Gastroesophageal sphincter (tissue), 3 donors: ENCODE measurements around the gene FIBIN.
"Not testable (repeated sequence)": the region's sequence is repeated elsewhere in the genome, so short reads cannot be mapped to it uniquely, and the experiment has no call there.

Experiments used
- EP300 ChIP-seq: sonication (generic); formaldehyde crosslinking; IDR thresholded peaks from one replicate; pipeline ENCODE4 v1.6.1; 2017; ENCODE audit warnings: antibody characterized with exemption, mild to moderate bottlenecking
- POLR2A ChIP-seq, 2 donors: fragments of 450-650 bp; IDR thresholded peaks; one replicate each; pipeline ENCODE4 v1.6.1; 2017; ENCODE audit warnings: antibody characterized with exemption in 2 of 2, mild to moderate bottlenecking in 2 of 2, moderate library complexity in 1 of 2
- POLR2AphosphoS5 ChIP-seq: sonication (generic); formaldehyde crosslinking; IDR thresholded peaks from one replicate; pipeline ENCODE4 v1.6.1; 2017; ENCODE audit warnings: antibody characterized with exemption
- TF ChIP-seq, protein P1 (sequence below), 4 experiments: fragments of 200-600 bp in 2 of 4; fragments of 450-650 bp in 2 of 4; sonication (generic) in 1 of 4; IDR thresholded peaks; one replicate each; pipeline ENCODE4 v1.5.1; 2017 to 2019; ENCODE audit warnings: antibody characterized with exemption in 4 of 4, mild to moderate bottlenecking in 2 of 4, moderate library complexity in 2 of 4

DNA sequence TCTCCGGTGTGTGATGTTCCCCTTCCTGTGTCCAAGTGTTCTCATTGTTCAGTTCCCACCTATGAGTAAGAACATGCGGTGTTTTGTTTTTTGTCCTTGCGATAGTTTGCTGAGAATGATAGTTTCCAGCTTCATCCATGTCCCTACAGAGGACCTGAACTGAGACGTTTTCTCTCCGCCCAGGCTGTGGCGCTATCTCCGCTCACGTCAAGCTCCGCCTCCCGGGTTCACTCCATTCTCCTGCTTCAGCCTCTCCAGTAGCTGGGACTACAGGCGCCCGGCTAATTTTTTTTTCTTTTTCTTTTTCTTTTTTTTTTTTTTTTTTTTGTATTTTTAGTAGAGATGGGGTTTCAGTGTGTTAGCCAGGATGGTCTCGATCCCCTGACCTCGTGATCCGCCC is 16.7 kb upstream of the FIBIN start:
- not testable (repeated sequence) for TF ChIP-seq POLR2A (IDR thresholded peaks at IDR 0.05); POLR2AphosphoS5; EP300
- TF ChIP-seq, protein P1, sequence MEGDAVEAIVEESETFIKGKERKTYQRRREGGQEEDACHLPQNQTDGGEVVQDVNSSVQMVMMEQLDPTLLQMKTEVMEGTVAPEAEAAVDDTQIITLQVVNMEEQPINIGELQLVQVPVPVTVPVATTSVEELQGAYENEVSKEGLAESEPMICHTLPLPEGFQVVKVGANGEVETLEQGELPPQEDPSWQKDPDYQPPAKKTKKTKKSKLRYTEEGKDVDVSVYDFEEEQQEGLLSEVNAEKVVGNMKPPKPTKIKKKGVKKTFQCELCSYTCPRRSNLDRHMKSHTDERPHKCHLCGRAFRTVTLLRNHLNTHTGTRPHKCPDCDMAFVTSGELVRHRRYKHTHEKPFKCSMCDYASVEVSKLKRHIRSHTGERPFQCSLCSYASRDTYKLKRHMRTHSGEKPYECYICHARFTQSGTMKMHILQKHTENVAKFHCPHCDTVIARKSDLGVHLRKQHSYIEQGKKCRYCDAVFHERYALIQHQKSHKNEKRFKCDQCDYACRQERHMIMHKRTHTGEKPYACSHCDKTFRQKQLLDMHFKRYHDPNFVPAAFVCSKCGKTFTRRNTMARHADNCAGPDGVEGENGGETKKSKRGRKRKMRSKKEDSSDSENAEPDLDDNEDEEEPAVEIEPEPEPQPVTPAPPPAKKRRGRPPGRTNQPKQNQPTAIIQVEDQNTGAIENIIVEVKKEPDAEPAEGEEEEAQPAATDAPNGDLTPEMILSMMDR (IDR thresholded peaks at IDR 0.05): not testable (repeated sequence)
